B cell (primary cell): ENCODE results near the gene RETREG1. TPM values are rescaled to one million over a fixed set of nuclear protein-coding genes. Genes with fewer than 3 reads are reported as not detected.

Experiments
- ATAC-seq: fragments of 200-7000 bp; cut with Tn5 transposase; one replicate; pipeline ENCODE4 v1.10.0; 2021; ENCODE audit warnings: low read depth, mild to moderate bottlenecking, moderate number of reproducible peaks, moderate library complexity
- CTCF ChIA-PET: fragments of 350-600 bp; sonication (Branson Sonifier 250); formaldehyde crosslinking; loops from one replicate; lab custom pipeline; 2021; ENCODE audit warnings: antibody characterized with exemption, inconsistent platforms; lab: Charles Lee
- POLR2A ChIA-PET: fragments of 350-600 bp; sonication (Branson Sonifier 250); formaldehyde crosslinking; loops from one replicate; lab custom pipeline; 2021; ENCODE audit warnings: antibody characterized with exemption; lab: Charles Lee
- DNase-seq: peaks from one replicate; pipeline ENCODE4 v3.0.0; 2013
- H2AFZ ChIP-seq: 2 replicates; pipeline ENCODE4 v1.6.1; 2012; ENCODE audit warnings: mild to moderate bottlenecking, low read depth, low read length; ENCODE audit not compliant: insufficient read depth, poor library complexity, severe bottlenecking
- H3K27ac ChIP-seq, 2 donors: 1 replicate in 1 of 2; 2 replicates in 1 of 2; pipeline ENCODE4 v1.5.1; 2012 to 2013; ENCODE audit warnings: low read length in 2 of 2, mild to moderate bottlenecking in 2 of 2, moderate library complexity in 1 of 2
- H3K27me3 ChIP-seq, 4 experiments: fragments of 200-600 bp in 1 of 4; sonication (generic) in 1 of 4; replicated peaks in 1 of 4; 1 replicate in 2 of 4; 2 replicates in 2 of 4; pipeline versions ENCODE4 v1.6.1 to v1.7.0; 2013 to 2016; ENCODE audit warnings: low read length in 3 of 4, mild to moderate bottlenecking in 2 of 4, mixed read lengths in 1 of 4, moderate library complexity in 1 of 4; ENCODE audit not compliant: insufficient read depth in 4 of 4, control insufficient read depth in 3 of 4; ENCODE audit errors: control extremely low read depth in 1 of 4
- H3K36me3 ChIP-seq, 2 experiments: replicated peaks in 1 of 2; 1 replicate in 1 of 2; 2 replicates in 1 of 2; pipeline versions ENCODE4 v1.6.1 to v1.7.1; 2013; ENCODE audit warnings: low read length in 1 of 2; ENCODE audit not compliant: insufficient read depth in 2 of 2, control insufficient read depth in 1 of 2; ENCODE audit errors: control extremely low read depth in 1 of 2, extremely low read depth in 1 of 2
- H3K4me1 ChIP-seq, 2 donors: fragments of 200-600 bp in 1 of 2; sonication (generic) in 1 of 2; 1 replicate in 1 of 2; 2 replicates in 1 of 2; pipeline versions ENCODE4 v1.5.1 to v1.6.1; 2013 to 2017; ENCODE audit warnings: low read length in 2 of 2; ENCODE audit not compliant: control insufficient read depth in 2 of 2, insufficient read depth in 2 of 2
- H3K4me2 ChIP-seq: replicated peaks from 2 replicates; pipeline ENCODE3; 2012; ENCODE audit warnings: mild to moderate bottlenecking, low read depth, low read length; ENCODE audit not compliant: poor library complexity, severe bottlenecking
- H3K4me3 ChIP-seq, 5 experiments: fragments of 200-600 bp in 1 of 5; sonication (generic) in 1 of 5; 1 replicate in 3 of 5; 2 replicates in 2 of 5; pipeline versions ENCODE4 v1.5.1 to v1.7.0; 2011 to 2016; ENCODE audit warnings: low read length in 4 of 5, mild to moderate bottlenecking in 4 of 5, low read depth in 2 of 5, control low read depth in 1 of 5, moderate library complexity in 1 of 5; ENCODE audit not compliant: insufficient read depth in 1 of 5; ENCODE audit errors: control extremely low read depth in 1 of 5, extremely low read depth in 1 of 5
- H3K79me2 ChIP-seq: fragments of 200-600 bp; sonication (generic); one replicate; pipeline ENCODE4 v1.6.0; 2016; ENCODE audit warnings: low read length; ENCODE audit not compliant: control insufficient read depth, insufficient read depth
- H3K9ac ChIP-seq: fragments of 200-600 bp; sonication (generic); 2 replicates; pipeline ENCODE4 v1.6.1; 2017; ENCODE audit warnings: mild to moderate bottlenecking, low read length, moderate library complexity
- H3K9me3 ChIP-seq, 3 donors: one replicate each; pipeline versions ENCODE4 v1.6.1 to v1.7.1; 2013; ENCODE audit warnings: low read length in 2 of 3; ENCODE audit not compliant: control insufficient read depth in 2 of 3, insufficient read depth in 1 of 3; ENCODE audit errors: control extremely low read depth in 1 of 3
- H4K20me1 ChIP-seq: 2 replicates; pipeline ENCODE4 v1.6.0; 2012; ENCODE audit warnings: mild to moderate bottlenecking, low read length; ENCODE audit not compliant: insufficient read depth, control insufficient read depth, poor library complexity, severe bottlenecking
- H3K27ac Mint-ChIP-seq: one replicate; pipeline ENCODE4 v1.8.0; 2021; ENCODE audit warnings: mixed read lengths
- H3K27me3 Mint-ChIP-seq: one replicate; pipeline ENCODE4 v1.8.0; 2021; ENCODE audit warnings: mixed read lengths
- H3K4me1 Mint-ChIP-seq: one replicate; pipeline ENCODE4 v1.8.0; 2021; ENCODE audit warnings: mixed read lengths
- H3K4me3 Mint-ChIP-seq: one replicate; pipeline ENCODE4 v1.8.0; 2021; ENCODE audit warnings: mixed read lengths
- H3K9me3 Mint-ChIP-seq: one replicate; pipeline ENCODE4 v1.8.0; 2022; ENCODE audit warnings: mixed read lengths; ENCODE audit not compliant: insufficient read depth
- CTCF ChIP-seq: fragments of 200-600 bp; IDR thresholded peaks from one replicate; pipeline ENCODE4 v1.8.0; 2022; ENCODE audit warnings: antibody characterized with exemption, mild to moderate bottlenecking
- EZH2 ChIP-seq: IDR thresholded peaks from 2 replicates; pipeline ENCODE4 v1.6.1; 2012; ENCODE audit warnings: borderline replicate concordance, low read depth, mild to moderate bottlenecking, moderate library complexity, low read length; ENCODE audit not compliant: insufficient read depth, poor library complexity, severe bottlenecking
- WGBS: methylation state at CpG from one replicate; pipeline ENCODE4 v1.1.5; 2013; ENCODE audit warnings: missing lambda C conversion rate; ENCODE audit not compliant: insufficient coverage; 5-methylcytosine and 5-hydroxymethylcytosine counted together
- intact Hi-C: fragments of 100-400 bp; cut with micrococcal nuclease; formaldehyde crosslinking; loops from one replicate; pipeline ENCODE4 v1.10.0; 2022
- polyA plus RNA-seq: library from polyadenylated mRNA; depleted of rRNA; stranded (reverse); fragments of >200 nt; gene quantifications from 2 replicates; pipeline ENCODE4 v1.2.3, GENCODE V29; 2012
- total RNA-seq, 2 donors: library from RNA; stranded (reverse); fragments of 120-200 nt in 1 of 2; gene quantifications; 1 replicate in 1 of 2; 2 replicates in 1 of 2; pipeline versions ENCODE4 v1.2.3 to v1.2.4, GENCODE V29; 2013 to 2022

RETREG1 gene
- total and polyA plus RNA-seq, 2 donors (not counting 1 experiment from before 2014, with no cell fraction given) = 5.1 to 12.9 TPM

GRCh38 chr5:16589658-16590057 lies 27.1 kb downstream of the RETREG1 start:
- Mint-ChIP-seq H3K27me3 (no peaks in the 10 kb centered on the region), H3K4me1 (peaks cover 10% of the 10 kb centered on the region), H3K4me3 (no peak overlapping the region), H3K9me3 (peaks cover 3% of the 10 kb centered on the region), H3K27ac (no peak overlapping the region)
- Histone ChIP-seq H3K79me2 (no peaks in the 10 kb centered on the region), H2AFZ (no peak overlapping the region), H3K9me3 (peaks cover 0 to 4% (median 0%) of the 10 kb centered on the region in 3 donors), H3K4me2 (no peak overlapping the region), H3K36me3 (no peaks in the 10 kb centered on the region), H3K4me3 (no peak overlapping the region), H4K20me1 (no peaks in the 10 kb centered on the region), H3K27me3 (no peaks in the 10 kb centered on the region), H3K4me1 (peaks cover 3 to 9% of the 10 kb centered on the region in 2 donors), H3K9ac (no peak overlapping the region), H3K27ac (no peak overlapping the region)
- ChIA-PET POLR2A (no interaction called here), CTCF (no interaction called here)
- ATAC-seq = no peak
- intact Hi-C loops = no loop called here
- no peak for DNase-seq
- WGBS = 100% methylated on average over 2 of the region's 3 CpGs
- no peak for TF ChIP-seq EZH2
- no peak for TF ChIP-seq CTCF

GRCh38 chr5:16588434-16589214 lies 28.2 kb downstream of the RETREG1 start:
- no peak overlapping the region for H3K4me3 Mint-ChIP-seq
- WGBS = 93% methylated on average over 7 of the region's 10 CpGs
- Histone ChIP-seq H3K9me3 (peaks cover 0 to 4% (median 0%) of the 10 kb centered on the region in 3 donors), H3K9ac (no peak overlapping the region), H3K27ac (no peak overlapping the region), H4K20me1 (no peaks in the 10 kb centered on the region), H3K4me1 (peaks cover 3 to 9% of the 10 kb centered on the region in 2 donors), H3K36me3 (no peaks in the 10 kb centered on the region), H3K4me2 (no peak overlapping the region), H3K4me3 (no peak overlapping the region), H3K79me2 (no peaks in the 10 kb centered on the region), H3K27me3 (no peaks in the 10 kb centered on the region), H2AFZ (no peak overlapping the region)
- peaks cover 10% of the 10 kb centered on the region for H3K4me1 Mint-ChIP-seq
- H3K27me3 Mint-ChIP-seq = no peaks in the 10 kb centered on the region
- ATAC-seq (no peak), DNase-seq (no peak)
- intact Hi-C loops = no loop called here
- ChIA-PET CTCF (no interaction called here), POLR2A (no interaction called here)
- TF ChIP-seq EZH2 (no peak), CTCF (no peak)
- H3K27ac Mint-ChIP-seq = no peak overlapping the region
- H3K9me3 Mint-ChIP-seq = peaks cover 3% of the 10 kb centered on the region
